GM19324 (cell line): ENCODE results near the gene SRI.
A peak's percentile ranks its signal among the peaks of the same experiment; 100 is the strongest.
"Not testable (repeated sequence)": the region's sequence is repeated elsewhere in the genome, so short reads cannot be mapped to it uniquely, and the experiment has no call there.

ENCODE experiments used
- ATAC-seq: cut with Tn5 transposase; IDR thresholded peaks from one replicate; pipeline ENCODE4 v1.9.1; 2021; ENCODE audit warnings: mild to moderate bottlenecking, moderate library complexity; ENCODE audit not compliant: unreplicated experiment, low FRiP score

SRI gene

DNA sequence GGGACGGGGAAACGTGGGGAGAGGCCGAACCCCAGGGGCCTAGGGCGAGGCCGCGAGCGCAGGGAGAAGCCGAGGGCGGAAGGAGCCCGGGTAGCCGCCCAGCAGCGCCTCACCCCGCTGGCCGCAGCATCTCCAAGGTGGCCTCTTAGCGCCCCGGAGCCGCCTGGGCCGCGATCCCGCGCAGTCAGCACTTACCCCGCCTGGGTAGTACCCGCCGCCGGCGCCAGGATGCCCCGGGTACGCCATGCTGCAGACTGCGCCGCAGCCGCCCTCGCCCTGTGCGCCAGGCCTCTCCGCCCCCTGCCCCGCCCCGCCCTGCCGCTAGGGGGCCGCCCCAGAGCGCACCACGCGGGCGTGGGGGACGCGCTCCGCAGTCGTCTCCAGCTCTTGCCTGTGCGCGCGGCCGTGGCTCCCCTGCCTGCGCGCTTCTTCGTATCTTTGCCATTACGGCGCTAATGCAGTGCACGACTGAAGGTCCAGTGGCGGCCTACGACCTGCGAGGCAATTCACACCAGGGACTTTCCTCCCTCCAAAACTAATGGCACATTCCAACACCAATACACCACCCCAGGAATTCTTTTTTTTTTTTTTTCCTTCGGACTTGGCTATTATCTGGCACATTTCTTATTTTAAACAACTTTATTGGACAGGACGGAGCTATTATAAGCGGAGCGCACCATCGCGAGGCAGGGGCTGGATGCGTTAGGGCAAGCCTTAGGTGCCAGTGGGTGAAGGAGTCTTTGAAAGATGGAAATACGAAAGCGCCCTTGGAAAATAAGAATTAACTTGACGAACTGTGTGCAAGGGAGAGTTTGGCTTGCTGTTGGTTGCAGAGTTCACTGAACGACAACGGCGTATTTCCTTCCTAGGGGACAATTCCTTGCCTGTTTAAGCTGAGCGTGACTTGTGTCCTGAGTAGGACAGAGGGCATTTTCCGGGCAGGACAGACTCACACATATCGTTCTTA, at the start of gene SRI:
SRI (minus strand) TSS at position 258 of the 967 bp plus-strand sequence; CDS start at position 246, 12 bp downstream.
- ATAC-seq, result peak; percentile 84

GRCh38 chr7:88269586-88269985, 49.7 kb upstream of the SRI start:
- ATAC-seq, result no peak

DNA sequence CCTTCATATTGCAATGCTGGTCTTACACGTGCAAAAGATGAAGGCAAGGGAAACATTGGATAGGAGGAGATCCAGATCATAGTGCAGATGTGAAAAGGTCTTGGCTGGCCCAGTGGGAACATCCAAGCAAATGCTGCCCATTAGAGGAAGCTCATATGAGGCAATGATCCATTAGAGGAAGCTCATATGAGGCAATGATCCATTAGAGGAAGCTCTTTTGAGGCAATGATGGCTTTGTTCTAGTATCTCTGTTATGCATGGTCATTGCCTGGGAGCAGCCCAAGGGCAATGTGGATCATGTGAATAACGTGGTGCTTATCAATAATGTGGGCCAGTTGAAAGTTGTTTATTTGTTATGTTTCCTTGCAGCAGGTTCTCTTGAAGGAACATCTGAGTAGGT, 49.0 kb upstream of the SRI start:
- ATAC-seq, result no peak

GRCh38 chr7:88268051-88268450, 48.2 kb upstream of the SRI start:
- no peak for ATAC-seq

GRCh38 chr7:88267421-88267820, 47.6 kb upstream of the SRI start:
- ATAC-seq, result no peak

DNA sequence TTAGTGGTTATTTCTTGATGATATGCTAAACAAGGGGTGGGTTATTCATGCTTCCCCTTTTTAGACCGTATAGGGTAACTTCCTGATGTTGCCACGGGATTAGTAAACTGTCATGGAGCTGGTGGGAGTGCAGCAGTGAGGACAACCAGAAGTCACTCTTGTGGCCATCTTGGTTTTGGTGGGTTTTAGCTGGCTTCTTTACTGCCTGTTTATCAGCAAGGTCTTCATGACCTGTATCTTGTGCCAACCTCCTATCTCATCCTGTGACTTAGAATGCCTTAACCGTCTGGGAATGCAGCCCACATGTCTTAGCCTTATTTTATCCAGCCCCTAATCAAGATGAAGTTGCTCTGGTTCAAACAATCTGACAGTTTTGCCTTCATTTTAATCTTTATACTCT, 45.1 kb upstream of the SRI start:
- ATAC-seq, result not testable (repeated sequence)

- no peak for ATAC-seq
Measured at GRCh38 chr7:88262562-88262961, 42.7 kb upstream of the SRI start.

GRCh38 chr7:88260719-88261118, 40.9 kb upstream of the SRI start:
- no peak for ATAC-seq

- no peak for ATAC-seq
Measured at GRCh38 chr7:88259656-88260380, 40.0 kb upstream of the SRI start.

- ATAC-seq, result not testable (repeated sequence)
Measured at GRCh38 chr7:88258296-88258695, 38.5 kb upstream of the SRI start.

DNA sequence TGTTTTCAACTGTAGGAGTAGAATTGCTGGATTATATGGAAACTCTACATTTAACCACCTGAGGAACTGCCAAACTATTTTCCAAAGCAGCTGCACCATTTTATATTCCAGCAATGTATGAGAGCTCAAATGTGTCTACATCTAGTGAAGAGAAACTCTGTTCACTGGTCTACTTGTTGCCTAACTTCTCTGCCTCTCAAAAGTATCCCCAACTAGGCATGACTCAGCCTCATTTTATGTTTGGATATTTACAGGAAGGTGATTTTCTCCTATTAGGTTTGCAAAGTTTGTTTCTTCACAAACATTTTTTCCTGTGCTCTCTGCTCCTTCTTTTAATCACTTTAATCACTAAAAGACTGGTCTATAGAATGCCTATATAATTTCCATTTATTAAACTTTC, 37.1 kb upstream of the SRI start:
- ATAC-seq, result no peak

DNA sequence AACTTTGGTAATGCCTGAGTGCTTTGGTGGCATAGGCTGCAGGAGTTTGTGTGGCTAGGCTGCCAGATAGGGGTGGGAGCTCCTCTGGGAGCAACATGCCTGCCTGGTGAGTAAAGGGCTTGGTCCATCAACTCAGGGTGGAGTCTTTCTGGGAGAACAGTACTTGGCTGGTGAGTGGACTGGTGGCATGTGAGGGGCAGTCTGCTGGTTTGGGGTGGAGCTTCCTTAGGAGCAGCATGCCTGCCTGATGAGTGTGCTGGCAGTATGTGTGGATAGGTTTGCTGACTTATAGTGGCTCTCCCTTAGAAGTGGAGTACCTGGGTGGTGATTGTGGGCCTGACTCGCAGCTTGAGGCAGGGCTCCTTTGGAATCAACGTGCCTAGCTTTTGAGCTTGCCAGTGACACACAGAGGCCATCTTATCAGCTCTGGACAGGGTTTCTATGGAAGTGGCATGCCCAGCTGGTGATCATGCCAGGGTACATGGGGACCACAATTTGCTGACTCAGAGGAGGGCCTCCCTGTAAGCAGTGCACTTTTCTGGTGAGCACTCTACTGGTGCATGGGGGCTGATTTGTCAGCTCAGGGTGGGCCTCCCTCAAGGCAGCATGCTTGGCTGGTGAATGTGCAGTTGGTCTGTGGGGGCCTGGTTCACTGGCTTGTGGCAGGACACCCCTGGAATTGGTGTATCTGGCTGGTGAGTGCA, 35.0 kb upstream of the SRI start:
- ATAC-seq, result no peak

- ATAC-seq, result no peak
Measured at GRCh38 chr7:88253640-88254039, 33.8 kb upstream of the SRI start.

GRCh38 chr7:88244258-88244657, 24.4 kb upstream of the SRI start:
- no peak for ATAC-seq

- peak; percentile 59 for ATAC-seq
Measured at GRCh38 chr7:88243345-88243909, 23.6 kb upstream of the SRI start.

DNA sequence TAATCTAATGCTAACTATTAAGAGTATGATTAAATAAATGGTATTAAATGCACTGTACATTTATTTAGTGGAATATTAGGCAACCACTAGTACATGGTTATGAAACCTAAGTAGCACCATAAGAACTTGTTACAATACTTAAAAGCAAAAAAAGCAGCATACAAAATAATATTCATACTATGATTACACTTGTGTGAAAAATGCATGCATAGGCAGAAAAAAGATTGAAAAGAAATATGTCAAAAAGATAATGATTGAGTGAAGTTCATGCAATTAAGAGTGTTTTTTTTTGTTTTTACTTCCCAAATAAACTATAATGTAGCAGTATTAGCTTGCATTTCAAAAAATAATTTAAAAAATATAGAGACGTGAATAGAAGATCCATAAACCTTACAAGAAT, 20.0 kb upstream of the SRI start:
- no peak for ATAC-seq

DNA sequence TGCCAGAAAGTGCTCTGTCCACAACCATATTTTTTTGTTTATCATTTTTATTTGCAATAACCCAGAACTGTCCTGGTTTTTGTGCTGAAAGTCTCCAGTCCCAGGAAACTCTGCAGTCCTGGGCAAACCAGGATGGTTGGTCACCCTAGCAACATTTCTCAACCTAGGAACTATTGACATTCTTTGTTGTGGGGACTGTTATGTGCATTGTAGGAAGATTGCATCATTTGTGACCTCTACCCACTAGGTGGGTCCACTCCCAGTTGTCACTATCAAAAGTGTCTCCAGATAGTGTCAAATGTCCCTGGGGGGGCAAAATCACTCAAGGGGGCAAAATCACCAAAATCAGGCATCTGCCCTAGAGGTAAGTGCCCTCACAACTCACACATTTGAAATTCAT, 14.0 kb upstream of the SRI start:
- no peak for ATAC-seq

DNA sequence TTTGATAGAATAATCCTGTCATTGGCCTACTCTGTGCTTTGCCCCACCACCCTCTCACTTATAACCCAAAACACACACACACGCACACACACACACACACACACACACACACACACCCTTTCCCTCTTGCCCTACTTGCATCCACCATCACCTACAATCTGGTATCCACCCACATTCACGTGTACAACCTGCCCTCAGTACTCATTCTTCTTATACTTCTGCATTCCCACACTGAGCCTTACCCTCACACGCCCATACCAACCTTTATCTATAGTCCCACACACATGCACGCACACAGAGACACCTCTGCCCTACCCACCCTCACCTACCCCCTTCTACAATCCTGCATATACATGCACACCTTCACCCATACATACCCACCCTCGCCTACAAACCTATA, 10.8 kb upstream of the SRI start:
- no peak for ATAC-seq

GRCh38 chr7:88229302-88229995, 9.6 kb upstream of the SRI start:
- no peak for ATAC-seq

DNA sequence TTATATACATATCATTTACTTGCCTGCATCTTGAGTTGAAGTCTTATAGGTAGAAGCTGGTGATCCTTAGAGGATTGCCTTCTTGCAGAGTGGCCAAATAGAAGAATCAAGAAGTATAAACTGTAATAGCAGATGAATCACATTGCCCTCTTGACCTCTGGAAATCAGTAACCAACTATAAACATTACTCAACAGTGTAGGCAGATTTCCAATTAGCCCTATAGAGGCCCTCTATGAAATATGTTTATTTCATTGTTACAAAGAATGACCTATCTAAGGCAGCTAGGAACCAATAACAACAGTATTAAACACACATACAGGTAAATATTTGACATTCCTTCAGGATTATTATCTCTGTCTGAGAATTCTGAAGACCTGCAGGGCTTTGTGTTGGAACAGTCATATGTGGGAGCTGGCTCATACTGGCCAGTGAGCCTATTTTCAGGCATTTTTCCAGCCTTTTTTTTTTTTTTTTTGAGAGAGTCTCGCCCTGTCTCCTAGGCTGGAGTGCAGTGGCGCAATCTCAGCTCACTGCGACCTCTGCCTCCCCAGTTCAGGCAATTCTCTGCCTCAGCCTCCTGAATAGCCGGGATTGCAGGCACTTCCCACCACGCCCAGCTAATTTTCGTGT, 7.2 kb upstream of the SRI start:
- no peak for ATAC-seq
